Measurements from ENCODE around the gene SECISBP2. TPM values are rescaled to one million over a fixed set of nuclear protein-coding genes. Genes with fewer than 3 reads are reported as not detected.

SECISBP2 gene
- total RNA-seq, 5 donors from 2014 or later (not counting 1 experiment from before 2014, with no cell fraction given): 78.8 to 132 (median 87.5) TPM

GRCh38 chr9:89405826-89406225 is 87.5 kb downstream of the SECISBP2 start:
- peaks cover 19 to 68% of the 10 kb centered on the region in 2 experiments for H3K4me1 ChIP-seq (ENCODE audit: control insufficient read depth in 1 of 2, extremely low read depth in 1 of 2, insufficient read depth in 2 of 2, low read length in 2 of 2)
- H3K27me3 ChIP-seq (replicated peaks in 1 of 2; ENCODE audit: control insufficient read depth in 2 of 2, extremely low read depth in 1 of 2, insufficient read depth in 2 of 2, low read length in 1 of 2): no peaks in the 10 kb centered on the region
- Mint-ChIP-seq H3K36me3 (peaks cover 48% of the 10 kb centered on the region), H3K27ac (peak overlapping the region; percentile 85 to 89), H3K4me3 (peak overlapping the region in 2 of 3 donors; percentile 13 to 83), H3K4me1 (peaks cover 67 to 70% (median 70%) of the 10 kb centered on the region in 3 donors), H3K27me3 (no peaks in the 10 kb centered on the region), H3K9me3 (peaks cover 0 to 5% (median 5%) of the 10 kb centered on the region in 3 donors)
- ATAC-seq (replicated peaks in 1 of 4) (no peak), DNase-seq (no peak)
- H3K4me3 ChIP-seq (ENCODE audit: control insufficient read depth in 1 of 2, extremely low read depth in 1 of 2, low read length in 1 of 2): no peak overlapping the region
- no peaks in the 10 kb centered on the region for H3K9me3 ChIP-seq
- peaks cover 23 to 68% of the 10 kb centered on the region in 2 donors for H3K36me3 ChIP-seq (ENCODE audit: control insufficient read depth in 2 of 2, extremely low read depth in 1 of 2, insufficient read depth in 1 of 2, low read length in 1 of 2)
- ChIA-PET POLR2A (no interaction called here), CTCF (interaction anchor here in 1 of 2 donors (2.7 kb wide), 1 partner anchor 143 kb away, joined by 12 read pairs; no protein-coding TSS in a partner anchor)
- peak overlapping the region; percentile 42 for H3K27ac ChIP-seq (ENCODE audit: low read length)
- 54% methylated on average over 10 of the region's 11 CpGs for WGBS (ENCODE audit: insufficient coverage)

- Mint-ChIP-seq H3K4me1 (peaks cover 74 to 78% (median 75%) of the 10 kb centered on the region in 3 donors), H3K36me3 (peaks cover 46% of the 10 kb centered on the region), H3K27me3 (no peaks in the 10 kb centered on the region), H3K4me3 (peak overlapping the region in 1 of 3 donors; percentile 83), H3K27ac (peak overlapping the region; percentile 85 to 89), H3K9me3 (peaks cover 0 to 5% (median 5%) of the 10 kb centered on the region in 3 donors)
- no peak for ATAC-seq (replicated peaks in 1 of 4)
- WGBS (ENCODE audit: insufficient coverage): no CpG with 5 or more reads among the region's 2 CpGs
- Histone ChIP-seq H3K4me1 (ENCODE audit: control insufficient read depth in 1 of 2, extremely low read depth in 1 of 2, insufficient read depth in 2 of 2, low read length in 2 of 2) (peaks cover 19 to 81% of the 10 kb centered on the region in 2 experiments), H3K27ac (ENCODE audit: low read length) (peak overlapping the region; percentile 21), H3K27me3 (replicated peaks in 1 of 2; ENCODE audit: control insufficient read depth in 2 of 2, extremely low read depth in 1 of 2, insufficient read depth in 2 of 2, low read length in 1 of 2) (no peaks in the 10 kb centered on the region), H3K9me3 (no peaks in the 10 kb centered on the region), H3K36me3 (ENCODE audit: control insufficient read depth in 2 of 2, extremely low read depth in 1 of 2, insufficient read depth in 1 of 2, low read length in 1 of 2) (peaks cover 17 to 68% of the 10 kb centered on the region in 2 donors), H3K4me3 (ENCODE audit: control insufficient read depth in 1 of 2, extremely low read depth in 1 of 2, low read length in 1 of 2) (no peak overlapping the region)
- DNase-seq: no peak
- ChIA-PET CTCF (interaction anchor here (0.7 to 2.7 kb wide), 3 partner anchors 16 to 545 kb away, joined by 3 to 12 read pairs (median 6); no protein-coding TSS in a partner anchor), POLR2A (interaction anchor here in 1 of 2 donors (0.6 kb wide), 1 partner anchor 83 kb away, joined by 3 read pairs; no protein-coding TSS in a partner anchor)
Observed at GRCh38 chr9:89407070-89407469, 88.8 kb downstream of the SECISBP2 start.

DNA sequence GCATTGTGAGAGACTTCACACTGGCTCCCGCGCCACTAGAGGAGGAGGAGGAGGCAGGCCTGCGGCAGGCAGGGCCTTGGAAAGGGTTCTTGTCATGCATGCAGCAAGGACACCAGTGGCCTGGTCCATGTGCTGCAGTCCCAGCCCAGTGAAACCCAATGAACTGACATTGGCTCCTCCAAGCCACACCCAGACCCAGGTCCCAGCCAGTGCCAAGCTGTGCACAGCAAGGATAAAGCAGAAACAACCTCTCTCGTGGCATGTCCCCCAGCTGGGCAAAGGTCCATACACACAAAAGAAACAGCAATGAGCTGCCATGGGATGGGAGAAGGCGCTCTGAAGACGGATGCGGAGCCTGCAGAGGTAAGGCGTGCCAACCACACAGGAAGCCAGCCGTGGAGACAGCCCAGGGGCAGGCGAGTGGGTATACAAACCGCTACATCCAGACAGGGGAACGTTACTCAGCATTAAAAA is 90.4 kb downstream of the SECISBP2 start:
- peaks cover 51% of the 10 kb centered on the region for H3K36me3 Mint-ChIP-seq

More for the DNA sequence above, 90.4 kb downstream of the SECISBP2 start:
- Mint-ChIP-seq H3K27ac (peak overlapping the region; percentile 94 to 95), H3K4me1 (peaks cover 89 to 94% (median 90%) of the 10 kb centered on the region in 3 donors), H3K9me3 (peaks cover 0 to 5% (median 5%) of the 10 kb centered on the region in 3 donors), H3K4me3 (peak overlapping the region; percentile 68 to 83 (median 71)), H3K27me3 (no peaks in the 10 kb centered on the region)
- peaks cover 20 to 68% of the 10 kb centered on the region in 2 donors for H3K36me3 ChIP-seq (ENCODE audit: control insufficient read depth in 2 of 2, extremely low read depth in 1 of 2, insufficient read depth in 1 of 2, low read length in 1 of 2)
- H3K9me3 ChIP-seq: no peaks in the 10 kb centered on the region
- WGBS (ENCODE audit: insufficient coverage): 4% methylated on average over 10 of the region's 12 CpGs
- H3K27me3 ChIP-seq (replicated peaks in 1 of 2; ENCODE audit: control insufficient read depth in 2 of 2, extremely low read depth in 1 of 2, insufficient read depth in 2 of 2, low read length in 1 of 2): no peaks in the 10 kb centered on the region
- DNase-seq (peak; percentile 63 to 82 (median 72)), ATAC-seq (replicated peaks in 1 of 4) (peak; percentile 92 to 96 (median 96))
- ChIA-PET POLR2A (interaction anchor here in 1 of 2 donors (0.5 kb wide), 1 partner anchor 113 kb away, joined by 3 read pairs; no protein-coding TSS in a partner anchor), CTCF (interaction anchor here (0.8 to 1.5 kb wide), 5 partner anchors 10 to 169 kb away, joined by 3 to 9 read pairs (median 5); no protein-coding TSS in a partner anchor)
- peaks cover 19 to 94% of the 10 kb centered on the region in 2 experiments for H3K4me1 ChIP-seq (ENCODE audit: control insufficient read depth in 1 of 2, extremely low read depth in 1 of 2, insufficient read depth in 2 of 2, low read length in 2 of 2)
- peak overlapping the region in 1 of 2 donors; percentile 42 for H3K4me3 ChIP-seq (ENCODE audit: control insufficient read depth in 1 of 2, extremely low read depth in 1 of 2, low read length in 1 of 2)
- peak overlapping the region; percentile 52 for H3K27ac ChIP-seq (ENCODE audit: low read length)

Other genes with a start within 250 kb of the SECISBP2 start
- under 1 TPM in 3 of 5 donors, not detected in 2; 0.16 to 0.19 (median 0.18) TPM for gene SHC3, start 139.7 kb upstream of the SECISBP2 start, total RNA-seq
- 10 to 100 TPM in 1 of 5 donors, 1 to 10 TPM in 4; 8.6 to 13.1 (median 9.2) TPM for gene CKS2, start 7.3 kb upstream of the SECISBP2 start, total RNA-seq
- 100 to 1,000 TPM; 347 to 585 (median 434) TPM for gene SEMA4D, start 179.6 kb downstream of the SECISBP2 start, total RNA-seq